ENCODE data around the gene RPS6KA2.

Gene RPS6KA2

DNA sequence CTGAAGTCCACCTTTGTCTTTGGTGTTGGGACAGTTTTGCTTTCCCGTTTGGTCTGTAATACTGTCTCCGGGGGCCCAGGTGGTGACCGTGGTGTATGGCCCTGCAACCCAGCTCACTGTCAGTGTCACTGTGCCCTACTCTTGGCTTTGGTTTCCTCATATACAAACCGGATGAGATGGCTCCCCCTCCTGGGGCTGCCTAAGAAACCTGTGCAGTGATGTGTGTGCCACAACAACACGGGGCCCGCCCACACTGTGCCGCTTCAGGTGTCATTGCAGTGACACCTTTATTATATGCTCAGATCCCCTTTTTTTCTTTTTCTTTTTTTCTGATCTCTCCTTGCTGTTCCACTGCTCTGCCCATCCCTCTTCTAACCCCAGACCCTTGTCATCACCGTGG is 114.5 kb downstream of the RPS6KA2 start:
- TF ChIP-seq, protein P1, sequence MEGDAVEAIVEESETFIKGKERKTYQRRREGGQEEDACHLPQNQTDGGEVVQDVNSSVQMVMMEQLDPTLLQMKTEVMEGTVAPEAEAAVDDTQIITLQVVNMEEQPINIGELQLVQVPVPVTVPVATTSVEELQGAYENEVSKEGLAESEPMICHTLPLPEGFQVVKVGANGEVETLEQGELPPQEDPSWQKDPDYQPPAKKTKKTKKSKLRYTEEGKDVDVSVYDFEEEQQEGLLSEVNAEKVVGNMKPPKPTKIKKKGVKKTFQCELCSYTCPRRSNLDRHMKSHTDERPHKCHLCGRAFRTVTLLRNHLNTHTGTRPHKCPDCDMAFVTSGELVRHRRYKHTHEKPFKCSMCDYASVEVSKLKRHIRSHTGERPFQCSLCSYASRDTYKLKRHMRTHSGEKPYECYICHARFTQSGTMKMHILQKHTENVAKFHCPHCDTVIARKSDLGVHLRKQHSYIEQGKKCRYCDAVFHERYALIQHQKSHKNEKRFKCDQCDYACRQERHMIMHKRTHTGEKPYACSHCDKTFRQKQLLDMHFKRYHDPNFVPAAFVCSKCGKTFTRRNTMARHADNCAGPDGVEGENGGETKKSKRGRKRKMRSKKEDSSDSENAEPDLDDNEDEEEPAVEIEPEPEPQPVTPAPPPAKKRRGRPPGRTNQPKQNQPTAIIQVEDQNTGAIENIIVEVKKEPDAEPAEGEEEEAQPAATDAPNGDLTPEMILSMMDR (conservative IDR thresholded peaks at IDR 0.05; ENCODE audit: low read depth): no peak
- no peak overlapping the region for H3K27ac ChIP-seq
- ChIA-PET CTCF (no interaction called here), POLR2A (ENCODE audit: low non-redundant PET) (no interaction called here)
- DNase-seq (ENCODE audit: low spot score): no peak

DNA sequence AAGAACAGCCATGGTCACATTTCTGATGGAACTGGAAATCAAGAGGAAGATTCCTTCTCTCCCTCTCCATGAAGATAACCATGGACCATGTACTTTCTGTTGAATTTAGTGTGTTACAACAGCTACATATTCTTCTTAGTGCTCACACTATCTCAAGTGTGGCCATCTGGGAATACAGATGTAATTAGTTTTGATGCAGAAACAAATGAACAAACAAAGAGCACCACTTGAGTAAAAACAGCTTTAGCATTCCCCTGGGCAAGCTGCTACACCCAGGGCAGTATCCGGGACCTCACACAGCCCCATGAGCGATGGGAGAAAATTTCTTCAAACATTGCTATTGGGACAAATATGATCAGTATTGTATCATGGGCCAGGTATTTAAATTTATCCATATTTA is 115.7 kb downstream of the RPS6KA2 start:
- POLR2A ChIA-PET (ENCODE audit: low non-redundant PET): no interaction called here
- no peak for DNase-seq (ENCODE audit: low spot score)
- CTCF ChIA-PET: no interaction called here
- TF ChIP-seq, protein P1 (conservative IDR thresholded peaks at IDR 0.05; ENCODE audit: low read depth): no peak
- H3K27ac ChIP-seq: no peak overlapping the region

DNA sequence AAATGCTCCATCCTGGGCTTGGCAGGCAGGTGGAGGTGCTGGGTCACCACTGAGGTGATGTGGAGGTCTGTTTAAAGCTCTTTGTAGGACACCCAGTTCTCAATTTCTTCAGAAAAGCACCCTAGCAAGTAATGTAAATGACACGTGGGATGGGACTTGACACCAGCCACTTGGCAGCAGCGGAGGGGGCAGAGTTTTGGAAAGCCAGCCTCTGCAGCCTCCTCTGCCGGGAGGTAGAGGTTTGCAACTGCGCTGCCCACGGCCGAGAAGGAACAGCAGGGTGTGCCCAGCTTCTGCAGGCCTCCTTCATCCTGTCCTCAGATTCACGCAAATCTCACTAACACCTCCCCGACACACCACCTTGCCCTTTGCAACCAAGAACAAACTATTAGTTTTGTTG is 117.9 kb downstream of the RPS6KA2 start:
- DNase-seq (ENCODE audit: low spot score): no peak
- TF ChIP-seq, protein P1 (conservative IDR thresholded peaks at IDR 0.05; ENCODE audit: low read depth): no peak
- no peak overlapping the region for H3K27ac ChIP-seq
- ChIA-PET CTCF (no interaction called here), POLR2A (ENCODE audit: low non-redundant PET) (no interaction called here)

DNA sequence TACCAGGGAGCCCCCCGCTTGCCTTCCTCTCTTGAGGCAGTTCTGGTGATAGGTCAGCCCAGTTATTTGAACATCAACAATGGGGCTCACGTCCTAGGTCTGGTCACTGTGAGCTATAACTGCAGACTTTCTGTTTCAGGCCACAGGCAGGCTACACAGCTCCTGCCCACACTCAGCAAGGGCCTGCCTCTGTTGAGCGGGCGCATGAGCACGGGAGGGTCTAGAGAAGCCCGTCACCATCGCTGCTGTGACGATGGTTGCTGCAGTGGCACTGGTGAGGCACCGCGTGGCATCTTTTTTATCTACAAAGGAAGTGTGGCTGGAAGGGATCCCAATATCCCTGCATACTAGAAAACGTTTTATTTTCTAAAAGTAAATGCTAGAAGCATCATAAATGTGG is 118.3 kb downstream of the RPS6KA2 start:
- TF ChIP-seq, protein P1 (conservative IDR thresholded peaks at IDR 0.05; ENCODE audit: low read depth): no peak
- CTCF ChIA-PET: no interaction called here
- POLR2A ChIA-PET (ENCODE audit: low non-redundant PET): interaction anchor here (0.5 kb wide), 1 partner anchor 18 kb away, joined by 3 read pairs; no protein-coding TSS in a partner anchor
- DNase-seq (ENCODE audit: low spot score): no peak
- H3K27ac ChIP-seq: no peak overlapping the region

DNA sequence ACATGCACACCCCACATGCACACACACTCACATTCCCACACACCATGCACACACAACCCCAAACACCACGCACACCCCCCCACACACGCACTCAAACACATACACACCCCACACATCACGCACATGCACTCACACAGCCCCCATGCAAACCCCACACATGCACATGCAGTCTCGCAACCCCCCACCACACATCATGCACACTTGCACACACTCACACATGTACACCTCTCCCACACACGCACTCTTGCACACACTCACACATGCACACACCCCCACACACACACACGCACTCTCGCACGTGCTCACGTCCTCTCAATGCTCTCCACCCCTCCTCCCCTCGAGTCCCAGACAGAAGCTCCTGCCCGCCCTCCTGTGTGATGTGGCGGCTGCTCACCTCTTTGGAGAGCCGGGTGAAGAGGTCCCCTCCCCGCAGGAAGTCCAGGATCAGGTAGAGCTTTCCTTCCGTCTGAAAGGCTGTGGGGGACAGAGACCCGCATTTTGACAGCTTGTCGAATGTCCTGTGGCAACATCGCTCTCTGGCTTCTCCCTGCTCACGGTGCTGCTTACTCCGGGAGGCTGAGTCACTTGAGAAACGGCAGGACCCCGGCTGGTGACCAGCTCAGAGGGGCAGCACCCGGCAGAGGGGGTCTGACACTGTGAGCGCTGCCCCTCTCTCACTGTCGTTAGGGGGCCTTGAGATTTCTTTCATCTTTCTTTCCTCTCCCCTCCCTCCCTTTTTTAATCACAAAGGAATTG is 119.1 kb downstream of the RPS6KA2 start:
- TF ChIP-seq, protein P1 (conservative IDR thresholded peaks at IDR 0.05; ENCODE audit: low read depth): no peak
- ChIA-PET POLR2A (ENCODE audit: low non-redundant PET) (interaction anchor here (0.5 kb wide), 1 partner anchor 19 kb away, joined by 3 read pairs; no protein-coding TSS in a partner anchor), CTCF (no interaction called here)
- H3K27ac ChIP-seq: no peak overlapping the region
- DNase-seq (ENCODE audit: low spot score): no peak

DNA sequence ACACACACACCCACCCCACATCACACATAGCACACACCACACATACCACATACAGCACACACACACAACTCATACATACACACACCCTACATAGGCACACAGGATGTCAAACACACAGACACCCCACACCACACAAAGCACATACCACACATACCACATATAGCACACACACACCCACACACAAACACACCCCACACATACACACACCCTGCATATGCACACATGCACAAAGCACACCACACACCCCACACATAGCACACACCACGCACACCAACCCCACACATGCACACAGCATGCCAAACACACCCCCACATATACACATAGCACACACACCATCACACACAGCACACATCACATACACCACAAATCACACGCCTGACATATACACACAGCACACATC is 119.7 kb downstream of the RPS6KA2 start:
- TF ChIP-seq, protein P1 (conservative IDR thresholded peaks at IDR 0.05; ENCODE audit: low read depth): no peak

More for the DNA sequence above, 119.7 kb downstream of the RPS6KA2 start:
- CTCF ChIA-PET: no interaction called here
- POLR2A ChIA-PET (ENCODE audit: low non-redundant PET): no interaction called here
- peak overlapping the region; percentile 8; the same call in 1 of the 2 replicates for H3K27ac ChIP-seq
- no peak for DNase-seq (ENCODE audit: low spot score)

Data from RWPE1 (cell line).